HUES64 (cell line): Measurements from ENCODE around the gene LANCL2.
"Not testable (repeated sequence)": the region's sequence is repeated elsewhere in the genome, so short reads cannot be mapped to it uniquely, and the experiment has no call there.

ENCODE experiments used
- H3K27ac ChIP-seq: 2 replicates; pipeline ENCODE4 v1.7.0; 2013; ENCODE audit warnings: low read depth, low read length, inconsistent platforms
- H3K27me3 ChIP-seq: 2 replicates; pipeline ENCODE4 v1.6.1; 2013; ENCODE audit warnings: mild to moderate bottlenecking, low read length; ENCODE audit not compliant: insufficient read depth
- H3K36me3 ChIP-seq: 2 replicates; pipeline ENCODE4 v1.6.1; 2013; ENCODE audit warnings: mild to moderate bottlenecking, low read length; ENCODE audit not compliant: insufficient read depth
- H3K4me1 ChIP-seq: 2 replicates; pipeline ENCODE4 v1.6.1; 2013; ENCODE audit warnings: mild to moderate bottlenecking, low read length, moderate library complexity; ENCODE audit not compliant: insufficient read depth
- H3K4me3 ChIP-seq: 2 replicates; pipeline ENCODE4 v1.5.1; 2013; ENCODE audit warnings: mild to moderate bottlenecking, low read length, moderate library complexity
- H3K9ac ChIP-seq: 2 replicates; pipeline ENCODE4 v1.6.1; 2013; ENCODE audit warnings: mild to moderate bottlenecking, low read depth, low read length
- H3K9me3 ChIP-seq: 2 replicates; pipeline ENCODE4 v1.6.1; 2013; ENCODE audit warnings: low read depth, low read length; ENCODE audit not compliant: insufficient read depth
- WGBS: fragments of 150-250, 120-280 bp; methylation state at CpG from one replicate; pipeline ENCODE4 v1.1.7; 2013; ENCODE audit warnings: missing lambda C conversion rate; 5-methylcytosine and 5-hydroxymethylcytosine counted together

LANCL2 gene

DNA sequence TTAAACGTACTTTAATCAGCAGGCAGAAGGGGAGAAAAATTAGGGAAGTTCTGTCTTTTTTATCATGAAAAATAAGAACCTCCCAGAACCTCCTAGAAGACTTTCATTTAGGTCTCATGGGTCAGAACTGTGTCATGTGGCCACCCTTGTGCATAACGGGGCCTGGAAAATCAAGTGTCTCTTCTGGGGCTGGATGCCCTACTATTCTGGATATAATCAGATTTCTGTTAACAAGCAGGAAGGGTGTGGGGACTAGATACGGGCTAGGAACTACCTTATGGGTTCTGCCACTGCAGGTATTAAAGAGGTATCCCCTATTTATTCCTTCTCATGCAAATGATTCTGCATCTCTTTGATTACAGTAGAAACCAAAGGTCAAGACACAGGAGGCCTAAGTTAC is 14.1 kb downstream of the LANCL2 start:
- no peaks in the 10 kb centered on the region for H3K27me3 ChIP-seq
- no peaks in the 10 kb centered on the region for H3K36me3 ChIP-seq
- peaks cover 14% of the 10 kb centered on the region for H3K4me1 ChIP-seq
- H3K9ac ChIP-seq, result no peak overlapping the region
- H3K4me3 ChIP-seq, result no peak overlapping the region
- peaks cover 10% of the 10 kb centered on the region; the same call in 1 of the 2 replicates for H3K9me3 ChIP-seq
- 85% methylated on average over 3 of the region's 3 CpGs for WGBS
- no peak overlapping the region for H3K27ac ChIP-seq

DNA sequence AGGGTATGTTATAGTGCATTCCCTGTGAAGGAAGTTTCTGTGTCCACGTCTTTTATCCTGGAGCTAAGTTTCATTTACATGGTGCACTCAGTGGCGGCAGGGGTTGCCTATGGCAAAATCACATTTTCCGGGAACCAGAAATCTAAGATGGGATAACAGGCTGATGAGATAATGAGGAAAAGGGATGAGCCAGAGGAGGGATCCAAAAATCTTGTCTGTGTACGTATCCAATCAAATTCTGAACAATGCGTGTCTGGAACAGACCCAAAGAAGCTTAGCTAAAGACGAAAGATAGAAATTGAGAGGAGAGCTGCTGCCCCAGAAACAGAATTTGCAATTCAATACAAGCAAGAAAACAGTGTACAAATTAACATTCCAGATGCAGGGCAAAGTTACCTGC is 16.1 kb downstream of the LANCL2 start:
- WGBS, result 95% methylated on average over 6 of the region's 6 CpGs
- H3K4me1 ChIP-seq, result peaks cover 14% of the 10 kb centered on the region
- H3K4me3 ChIP-seq, result no peak overlapping the region
- peaks cover 23% of the 10 kb centered on the region for H3K9me3 ChIP-seq
- no peak overlapping the region for H3K9ac ChIP-seq
- H3K27me3 ChIP-seq, result no peaks in the 10 kb centered on the region
- H3K27ac ChIP-seq, result no peak overlapping the region
- H3K36me3 ChIP-seq, result 0 out of 2 replicates have a peak, but pooled peaks cover 2% of the 10 kb centered on the region

DNA sequence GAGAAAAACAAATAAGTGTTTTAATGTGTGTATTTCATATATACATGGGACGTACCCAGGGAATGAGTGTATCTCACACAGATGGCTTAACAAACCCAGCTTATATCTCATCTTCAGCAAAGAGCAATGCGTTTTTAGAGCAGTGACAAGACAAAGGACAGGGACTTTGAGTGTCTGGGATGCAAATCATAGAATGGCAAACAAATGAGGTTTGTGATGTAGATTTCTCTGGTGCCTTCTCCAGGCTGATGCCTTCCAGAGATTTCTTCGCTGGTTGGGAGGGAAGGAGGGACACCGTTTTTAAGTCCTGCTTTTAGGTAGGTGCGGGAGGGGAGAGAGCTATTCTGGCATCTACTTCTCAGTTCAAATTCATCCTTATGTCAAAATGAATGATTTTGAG is 16.6 kb downstream of the LANCL2 start:
- H3K36me3 ChIP-seq, result peaks cover 7% of the 10 kb centered on the region; the same call in 1 of the 2 replicates
- WGBS, result 63% methylated on average over 3 of the region's 5 CpGs
- H3K4me1 ChIP-seq, result peaks cover 14% of the 10 kb centered on the region
- no peaks in the 10 kb centered on the region for H3K27me3 ChIP-seq
- peaks cover 28% of the 10 kb centered on the region for H3K9me3 ChIP-seq
- no peak overlapping the region for H3K27ac ChIP-seq
- no peak overlapping the region for H3K9ac ChIP-seq
- H3K4me3 ChIP-seq, result no peak overlapping the region

DNA sequence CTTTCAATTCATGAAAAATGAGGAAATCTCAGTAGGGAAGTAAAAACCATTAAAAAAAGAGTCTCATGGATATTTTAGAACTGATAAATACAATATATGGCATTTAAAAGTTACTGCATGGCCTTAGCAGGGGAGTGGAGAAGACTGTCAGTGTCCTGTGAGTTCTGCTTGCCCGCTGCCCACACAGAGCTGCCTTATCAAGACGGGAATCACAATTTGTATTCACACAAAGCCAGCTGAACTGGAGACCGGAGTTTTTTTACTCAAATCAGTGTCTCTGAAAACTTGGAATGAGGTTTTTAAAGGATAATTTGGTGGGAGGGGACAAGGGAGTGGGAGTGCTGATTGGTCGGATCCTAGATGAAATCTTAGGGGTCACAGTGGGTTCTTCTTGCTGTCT is 17.1 kb downstream of the LANCL2 start:
- Histone ChIP-seq H3K4me3 (no peak overlapping the region), H3K4me1 (peaks cover 14% of the 10 kb centered on the region), H3K27me3 (no peaks in the 10 kb centered on the region), H3K9me3 (peaks cover 33% of the 10 kb centered on the region), H3K9ac (no peak overlapping the region), H3K27ac (no peak overlapping the region), H3K36me3 (peaks cover 11% of the 10 kb centered on the region; the same call in 1 of the 2 replicates)
- WGBS, result 94% methylated on average over 4 of the region's 4 CpGs

DNA sequence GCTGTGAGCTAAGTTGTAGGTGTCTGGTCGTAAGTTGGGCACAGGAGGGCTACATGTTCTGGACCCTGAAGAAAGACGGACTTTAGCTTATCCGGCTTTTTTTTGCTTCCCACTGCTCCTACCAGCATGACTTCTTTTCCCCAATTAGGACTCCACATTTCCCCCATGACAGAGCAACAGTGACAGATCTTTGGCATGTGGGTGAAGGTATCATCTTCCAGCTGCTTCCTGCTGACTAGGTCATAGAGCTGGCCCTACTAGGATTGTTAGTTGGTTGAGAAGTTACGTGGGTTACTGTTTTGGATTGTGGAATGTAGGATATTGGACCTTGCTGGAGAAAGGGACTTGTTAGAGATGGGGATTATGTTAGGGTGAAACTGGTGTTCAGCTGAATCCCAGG is 21.4 kb downstream of the LANCL2 start:
- H3K36me3 ChIP-seq, result peaks cover 15% of the 10 kb centered on the region; the same call in 1 of the 2 replicates
- H3K27ac ChIP-seq, result no peak overlapping the region
- no peak overlapping the region for H3K9ac ChIP-seq
- peaks cover 63% of the 10 kb centered on the region for H3K9me3 ChIP-seq
- H3K4me1 ChIP-seq, result peaks cover 8% of the 10 kb centered on the region; the same call in 1 of the 2 replicates
- WGBS, result 90% methylated on average over 4 of the region's 4 CpGs
- H3K27me3 ChIP-seq, result no peaks in the 10 kb centered on the region
- no peak overlapping the region; the same call in 1 of the 2 replicates for H3K4me3 ChIP-seq

DNA sequence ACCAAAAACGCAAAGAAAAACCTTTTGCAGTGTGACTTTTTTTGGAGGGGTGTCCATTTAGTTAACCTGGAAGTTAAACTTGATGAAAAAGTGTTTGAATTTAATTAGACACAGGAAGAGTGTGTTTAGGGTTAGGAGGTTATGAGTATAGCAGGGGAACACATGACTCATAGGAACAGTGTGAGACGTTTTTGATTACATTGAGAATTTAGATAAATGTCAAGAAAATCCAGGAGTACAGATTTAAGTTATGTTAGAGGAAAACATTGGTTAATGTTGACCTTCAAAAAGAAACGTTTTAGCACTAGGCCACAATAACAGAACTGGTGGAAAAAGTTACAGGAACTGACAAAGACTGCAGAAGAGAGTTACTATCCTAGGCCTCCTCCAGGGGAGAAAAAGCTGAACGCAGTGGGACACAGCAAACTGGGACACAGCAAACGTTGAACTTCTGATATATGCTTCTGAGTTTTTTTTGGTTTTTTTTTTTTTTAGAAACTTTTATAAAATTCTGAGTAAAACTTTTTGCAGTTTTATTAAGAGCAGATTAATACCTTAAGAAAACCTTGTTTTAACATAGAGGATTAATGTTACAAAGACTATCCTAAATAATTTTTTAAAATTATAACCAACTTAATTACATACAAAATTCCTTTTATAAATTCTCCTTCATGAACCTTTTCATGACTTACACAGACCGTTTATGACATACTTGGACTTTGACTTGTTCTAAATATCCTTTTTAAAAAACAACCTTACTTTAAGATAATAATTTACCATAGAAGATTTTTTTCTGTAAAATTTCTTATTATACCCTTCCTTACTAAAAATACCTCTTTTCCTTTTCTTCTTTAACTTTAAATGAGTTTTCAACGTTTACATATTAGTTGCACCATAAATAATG is 22.2 kb downstream of the LANCL2 start:
- Histone ChIP-seq H3K9ac (no peak overlapping the region), H3K27me3 (no peaks in the 10 kb centered on the region), H3K4me1 (0 out of 2 replicates have a peak, but pooled peaks cover under 1% of the 10 kb centered on the region), H3K27ac (no peak overlapping the region), H3K9me3 (peaks cover 63% of the 10 kb centered on the region), H3K4me3 (no peak overlapping the region), H3K36me3 (peaks cover 21% of the 10 kb centered on the region; the same call in 1 of the 2 replicates)
- 90% methylated on average over 7 of the region's 7 CpGs for WGBS

DNA sequence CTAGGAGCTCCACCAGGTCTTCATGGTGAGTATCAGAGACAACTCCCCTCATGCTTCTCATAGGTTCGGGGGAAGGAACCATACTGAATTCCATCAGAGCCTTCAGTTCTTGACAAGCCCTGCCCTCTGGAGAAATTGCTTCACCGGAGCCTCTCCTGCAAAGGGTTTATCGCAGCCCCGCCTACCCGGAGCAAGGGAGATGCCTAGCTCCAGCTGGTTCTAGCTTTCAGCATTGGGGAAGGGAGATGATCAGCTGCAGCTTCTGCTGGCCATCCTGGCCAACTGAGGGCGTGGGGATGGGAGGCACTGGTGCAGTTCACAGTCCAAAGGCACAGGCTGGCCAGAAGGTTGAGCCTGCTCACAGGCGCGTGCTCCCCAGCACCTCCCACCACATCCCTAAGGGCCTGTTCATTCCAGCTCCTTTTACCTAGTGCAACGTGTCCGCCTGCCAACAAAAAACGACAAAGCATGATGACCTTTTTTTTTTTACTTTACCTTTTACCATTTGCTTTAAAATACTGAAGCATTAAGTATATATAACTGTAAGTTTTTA is 31.2 kb downstream of the LANCL2 start:
- Histone ChIP-seq H3K4me1 (no peaks in the 10 kb centered on the region), H3K27ac (no peak overlapping the region), H3K9me3 (peaks cover 4% of the 10 kb centered on the region; the same call in 1 of the 2 replicates), H3K27me3 (no peaks in the 10 kb centered on the region), H3K4me3 (no peak overlapping the region), H3K9ac (no peak overlapping the region), H3K36me3 (peaks cover 43% of the 10 kb centered on the region)
- WGBS, result 94% methylated on average over 11 of the region's 11 CpGs

DNA sequence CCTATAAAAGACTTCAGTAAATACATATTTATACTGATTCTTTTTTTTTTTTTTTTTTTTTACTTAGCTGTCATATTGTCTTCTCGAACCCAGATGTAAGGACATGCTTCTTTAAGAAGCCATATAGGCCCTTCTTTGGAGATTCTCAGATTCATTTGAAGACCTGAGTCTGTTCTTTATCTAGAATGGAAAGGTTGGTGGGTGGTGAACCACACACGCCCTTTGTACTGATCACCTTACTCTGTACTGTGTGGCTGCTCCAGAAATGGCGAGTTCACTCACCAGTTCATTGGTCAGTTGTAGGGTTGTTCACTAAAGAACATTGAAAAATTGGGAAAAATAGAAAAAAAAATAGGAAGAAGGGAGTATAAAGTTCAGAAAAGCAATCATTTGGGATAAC is 32.5 kb downstream of the LANCL2 start:
- Histone ChIP-seq H3K4me3 (no peak overlapping the region), H3K4me1 (no peaks in the 10 kb centered on the region), H3K36me3 (peaks cover 33% of the 10 kb centered on the region), H3K27ac (no peak overlapping the region), H3K9me3 (peaks cover 4% of the 10 kb centered on the region; the same call in 1 of the 2 replicates), H3K27me3 (no peaks in the 10 kb centered on the region), H3K9ac (no peak overlapping the region)
- WGBS, result 96% methylated on average over 3 of the region's 3 CpGs

DNA sequence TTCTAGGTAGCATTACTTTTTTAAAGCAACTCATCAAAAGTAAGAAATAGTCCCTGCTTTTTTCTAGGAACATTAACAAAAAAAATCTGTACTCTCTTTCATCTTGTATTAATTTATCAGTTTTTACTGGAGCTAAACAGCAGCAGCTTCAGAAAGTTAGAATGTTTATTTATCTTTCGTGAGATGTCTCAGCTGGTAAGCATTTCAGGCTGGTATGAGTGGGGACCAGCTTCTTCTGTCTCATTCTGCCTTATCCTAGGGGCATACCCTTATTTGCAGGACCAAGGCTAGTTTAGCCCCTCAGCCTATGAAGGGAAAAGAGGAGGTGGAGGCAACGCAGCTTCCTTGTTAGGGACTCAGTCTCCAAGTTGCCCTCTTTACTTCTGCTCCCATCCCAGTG is 35.1 kb downstream of the LANCL2 start:
- no peaks in the 10 kb centered on the region for H3K4me1 ChIP-seq
- H3K36me3 ChIP-seq, result peaks cover 30% of the 10 kb centered on the region
- no peak overlapping the region for H3K9ac ChIP-seq
- peaks cover 4% of the 10 kb centered on the region; the same call in 1 of the 2 replicates for H3K9me3 ChIP-seq
- no peaks in the 10 kb centered on the region for H3K27me3 ChIP-seq
- no peak overlapping the region for H3K4me3 ChIP-seq
- no peak overlapping the region for H3K27ac ChIP-seq
- 93% methylated on average over 2 of the region's 2 CpGs for WGBS

DNA sequence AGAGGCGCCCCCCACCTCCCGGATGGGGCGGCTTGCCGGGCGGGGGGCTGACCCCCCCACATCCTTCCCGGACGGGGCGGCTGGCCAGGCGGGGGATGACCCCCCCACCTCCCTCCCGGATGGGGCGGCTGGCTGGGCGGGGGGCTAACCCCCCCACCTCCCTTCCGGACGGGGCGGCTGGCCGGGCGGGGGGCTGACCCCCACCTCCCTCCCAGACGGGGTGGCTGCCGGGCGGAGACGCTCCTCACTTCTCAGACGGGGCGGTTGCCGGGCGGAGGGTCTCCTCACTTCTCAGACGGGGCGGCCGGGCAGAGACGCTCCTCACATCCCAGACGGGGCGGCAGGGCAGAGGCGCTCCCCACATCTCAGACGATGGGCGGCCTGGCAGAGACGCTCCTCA is 37.4 kb downstream of the LANCL2 start:
- not testable (repeated sequence) for H3K4me3 ChIP-seq, H3K27me3 ChIP-seq, H3K9ac ChIP-seq, H3K27ac ChIP-seq, H3K9me3 ChIP-seq, H3K4me1 ChIP-seq
- WGBS, result 93% methylated on average over 17 of the region's 35 CpGs
- H3K36me3 ChIP-seq, result peaks cover 29% of the 10 kb centered on the region

DNA sequence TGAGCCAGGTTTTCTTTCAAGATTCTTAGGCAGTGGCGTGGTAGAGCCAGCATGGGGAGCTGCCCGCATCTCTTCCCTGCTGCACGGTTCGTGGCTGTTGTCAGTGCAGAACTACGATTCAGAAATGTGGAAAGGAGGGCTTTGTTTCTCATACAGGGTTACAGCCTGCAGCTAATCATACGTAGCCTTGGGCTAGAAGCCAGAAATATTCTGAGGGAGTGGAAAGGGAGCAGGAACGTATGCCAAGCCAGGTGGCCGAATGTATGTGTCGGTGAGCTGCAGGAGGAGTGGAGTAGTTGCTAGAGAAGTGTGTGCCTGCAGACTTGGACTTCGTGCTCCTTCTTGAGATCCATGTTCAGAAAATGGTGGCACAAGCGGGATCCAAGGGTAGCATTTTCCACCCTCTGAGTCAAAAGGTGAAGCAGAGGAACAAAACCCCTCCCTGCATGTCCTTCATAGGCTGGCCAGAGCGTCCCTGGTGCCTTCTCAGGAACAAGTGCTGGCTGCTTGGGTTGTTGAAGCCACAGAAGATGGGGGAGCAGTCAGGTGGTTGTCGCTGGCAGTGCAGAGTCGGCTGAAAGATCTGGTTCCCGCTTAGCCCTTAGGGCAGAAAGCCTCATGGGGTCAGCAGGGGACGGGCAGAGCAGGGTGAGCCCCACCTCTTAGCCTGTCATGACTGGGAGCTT is 40.9 kb downstream of the LANCL2 start:
- H3K27me3 ChIP-seq, result no peaks in the 10 kb centered on the region
- H3K27ac ChIP-seq, result no peak overlapping the region
- no peaks in the 10 kb centered on the region for H3K4me1 ChIP-seq
- peaks cover 3% of the 10 kb centered on the region; the same call in 1 of the 2 replicates for H3K9me3 ChIP-seq
- H3K9ac ChIP-seq, result no peak overlapping the region
- H3K4me3 ChIP-seq, result no peak overlapping the region
- H3K36me3 ChIP-seq, result peaks cover 14% of the 10 kb centered on the region
- 91% methylated on average over 16 of the region's 16 CpGs for WGBS
